A549 (cell line): ENCODE data around the gene NEURL3. TPM values are rescaled to one million over a fixed set of nuclear protein-coding genes. Genes with fewer than 3 reads are reported as not detected.

Source experiments
- ATAC-seq, 2 experiments: fragments of 200-7000 bp in 1 of 2; fragments of >200 bp in 1 of 2; cut with Nextera tagmentation in 1 of 2; cut with Tn5 transposase in 1 of 2; 3 replicates each; pipeline versions ENCODE4 v1.8.0 to v1.9.1; 2018 to 2020; ENCODE audit warnings: mild to moderate bottlenecking in 1 of 2, moderate library complexity in 1 of 2
- CTCF ChIA-PET: fragments of 300-600 bp; sonication (Branson Sonifier 250); formaldehyde crosslinking; extraction: SDS; loops from one replicate; lab custom pipeline; 2021; ENCODE audit warnings: antibody characterized with exemption, inconsistent platforms; lab: Yijun Ruan, JAX
- POLR2A ChIA-PET: fragments of 350-600 bp; formaldehyde crosslinking; extraction: SDS; loops from one replicate; lab custom pipeline; 2021; ENCODE audit warnings: antibody characterized with exemption, inconsistent platforms; lab: Yijun Ruan, JAX
- DNase-seq, 2 experiments: peaks; one replicate each; pipeline versions ENCODE4 v3.0.0 to v3.0.0-alpha.2; 2011 to 2016; ENCODE audit warnings: low read depth in 1 of 2, low spot score in 1 of 2
- FAIRE-seq: peaks from 2 replicates; lab custom pipeline; 2011; peaks lifted over from hg19 to GRCh38; lab: Jason Lieb, UNC
- H3K27ac ChIP-seq, 2 experiments: fragments of >200 bp; sonication (Bioruptor Twin); formaldehyde crosslinking; 3 replicates each; pipeline ENCODE4 v1.5.1; 2016 to 2017
- H3K4me1 ChIP-seq: fragments of >200 bp; sonication (Bioruptor Twin); formaldehyde crosslinking; 3 replicates; pipeline ENCODE4 v1.6.1; 2016
- H3K4me2 ChIP-seq: fragments of >200 bp; sonication (Bioruptor Twin); formaldehyde crosslinking; 3 replicates; pipeline ENCODE4 v1.6.1; 2016
- H3K4me3 ChIP-seq: fragments of >200 bp; sonication (Bioruptor Twin); formaldehyde crosslinking; 3 replicates; pipeline ENCODE4 v1.5.1; 2016
- H3K9me3 ChIP-seq: fragments of >200 bp; sonication (Bioruptor Twin); formaldehyde crosslinking; 3 replicates; pipeline ENCODE4 v1.6.1; 2016
- CBX8 ChIP-seq: fragments of 200-600 bp; sonication (generic); IDR thresholded peaks from 2 replicates; pipeline ENCODE4 v1.6.1; 2016
- CHD2 ChIP-seq: fragments of 150-350 bp; IDR thresholded peaks from 2 replicates; pipeline ENCODE4 v1.6.1; 2014; ENCODE audit warnings: low read length; ENCODE audit not compliant: partially characterized antibody
- CHD4 ChIP-seq: fragments of 200-600 bp; sonication (generic); IDR thresholded peaks from 2 replicates; pipeline ENCODE4 v1.6.1; 2016; ENCODE audit warnings: antibody characterized with exemption, mild to moderate bottlenecking, borderline replicate concordance
- CTCF ChIP-seq: fragments of >200 bp; sonication (Bioruptor Twin); formaldehyde crosslinking; IDR thresholded peaks from 3 replicates; pipeline ENCODE4 v1.5.1; 2016
- EP300 ChIP-seq, 2 experiments: fragments of >200 bp; sonication (Bioruptor Twin); formaldehyde crosslinking; IDR thresholded peaks; 2 replicates in 1 of 2; 3 replicates in 1 of 2; pipeline ENCODE4 v1.6.1; 2016 to 2017
- ESRRA ChIP-seq: fragments of 150-350 bp; IDR thresholded peaks from 2 replicates; pipeline ENCODE4 v1.6.1; 2014; ENCODE audit warnings: mild to moderate bottlenecking, low read length, borderline replicate concordance
- FOSB ChIP-seq: fragments of 250-450 bp; sonication (Bioruptor Pico); IDR thresholded peaks from 2 replicates; pipeline ENCODE4 v1.5.0; 2020; ENCODE audit warnings: mild to moderate bottlenecking, moderate library complexity
- FOSL2 ChIP-seq, 2 experiments: fragments of 450-650 bp in 1 of 2; fragments of >200 bp in 1 of 2; sonication (Bioruptor Twin) in 1 of 2; formaldehyde crosslinking; IDR thresholded peaks; 2 replicates each; pipeline versions ENCODE4 v1.5.0 to v1.6.1; 2016 to 2020; ENCODE audit warnings: mild to moderate bottlenecking in 1 of 2, moderate library complexity in 1 of 2
- FOXS1 ChIP-seq: fragments of 250-450 bp; sonication (Bioruptor Pico); IDR thresholded peaks from 2 replicates; pipeline ENCODE4 v1.5.0; 2020; ENCODE audit warnings: mild to moderate bottlenecking, moderate library complexity
- HDAC2 ChIP-seq: fragments of 200-600 bp; sonication (generic); IDR thresholded peaks from 2 replicates; pipeline ENCODE4 v1.6.1; 2016
- HEYL ChIP-seq: fragments of 250-450 bp; sonication (Bioruptor Pico); IDR thresholded peaks from 2 replicates; pipeline ENCODE4 v1.8.0; 2021; ENCODE audit warnings: mild to moderate bottlenecking, moderate library complexity
- HOXA7 ChIP-seq: fragments of 250-450 bp; sonication (Bioruptor Pico); IDR thresholded peaks from 2 replicates; pipeline ENCODE4 v1.5.0; 2020; ENCODE audit warnings: mild to moderate bottlenecking, moderate library complexity
- HOXB13 ChIP-seq: fragments of 250-450 bp; sonication (Bioruptor Pico); IDR thresholded peaks from 2 replicates; pipeline ENCODE4 v1.5.0; 2020; ENCODE audit warnings: low read depth, mild to moderate bottlenecking, moderate library complexity
- HOXB5 ChIP-seq: fragments of 250-450 bp; sonication (Bioruptor Pico); IDR thresholded peaks from 2 replicates; pipeline ENCODE4 v1.5.0; 2020; ENCODE audit warnings: mild to moderate bottlenecking, moderate library complexity
- JUNB ChIP-seq: fragments of >200 bp; sonication (Bioruptor Twin); formaldehyde crosslinking; IDR thresholded peaks from 2 replicates; pipeline ENCODE4 v1.6.1; 2016
- KDM1A ChIP-seq: fragments of 200-600 bp; sonication (generic); IDR thresholded peaks from 2 replicates; pipeline ENCODE4 v1.6.1; 2016; ENCODE audit warnings: low read depth, mild to moderate bottlenecking
- KDM5A ChIP-seq: fragments of 200-600 bp; sonication (generic); IDR thresholded peaks from 2 replicates; pipeline ENCODE4 v1.6.1; 2016; ENCODE audit warnings: antibody characterized with exemption, mild to moderate bottlenecking
- MYC ChIP-seq: IDR thresholded peaks from 2 replicates; pipeline ENCODE4 v1.6.1; 2012; ENCODE audit warnings: mild to moderate bottlenecking, inconsistent platforms, low read length, improper control_type of control experiment, borderline replicate concordance
- NPAS2 ChIP-seq: fragments of 250-450 bp; sonication (Bioruptor Pico); IDR thresholded peaks from 2 replicates; pipeline ENCODE4 v1.8.0; 2022; ENCODE audit warnings: mild to moderate bottlenecking, moderate library complexity, borderline replicate concordance
- POLR2A ChIP-seq: IDR thresholded peaks from 2 replicates; pipeline ENCODE4 v1.6.1; 2012; ENCODE audit warnings: mild to moderate bottlenecking, low read length
- RAD21 ChIP-seq, 2 experiments: fragments of >200 bp in 1 of 2; sonication (Bioruptor Twin) in 1 of 2; formaldehyde crosslinking in 1 of 2; IDR thresholded peaks in 1 of 2; conservative IDR thresholded peaks in 1 of 2; 2 replicates in 1 of 2; 3 replicates in 1 of 2; pipeline ENCODE4 v1.6.1; 2012 to 2018; ENCODE audit warnings: inconsistent platforms in 1 of 2
- REST ChIP-seq: fragments of 200-600 bp; sonication (generic); IDR thresholded peaks from 2 replicates; pipeline ENCODE4 v1.6.1; 2016; ENCODE audit warnings: antibody characterized with exemption, mild to moderate bottlenecking, moderate library complexity
- RFX5 ChIP-seq: fragments of 450-650 bp; IDR thresholded peaks from 2 replicates; pipeline ENCODE4 v1.7.1; 2014; ENCODE audit warnings: antibody characterized with exemption, mild to moderate bottlenecking, moderate library complexity
- RNF2 ChIP-seq: fragments of 200-600 bp; sonication (generic); IDR thresholded peaks from 2 replicates; pipeline ENCODE4 v1.6.1; 2016; ENCODE audit warnings: low read depth, mild to moderate bottlenecking, antibody characterized with exemption, moderate library complexity, borderline replicate concordance
- SREBF2 ChIP-seq: fragments of 450-650 bp; IDR thresholded peaks from 2 replicates; pipeline ENCODE4 v1.6.1; 2014; ENCODE audit warnings: mild to moderate bottlenecking, moderate library complexity
- TFCP2L1 ChIP-seq: fragments of 250-450 bp; sonication (Bioruptor Pico); IDR thresholded peaks from 2 replicates; pipeline ENCODE4 v1.5.0; 2021; ENCODE audit warnings: mild to moderate bottlenecking
- TP53 ChIP-seq: fragments of 250-450 bp; sonication (Bioruptor Pico); IDR thresholded peaks from 2 replicates; pipeline ENCODE4 v1.5.0; 2021; ENCODE audit warnings: mild to moderate bottlenecking, moderate library complexity
- ZC3H11A ChIP-seq: fragments of 450-650 bp; IDR thresholded peaks from 2 replicates; pipeline ENCODE4 v1.6.1; 2014; ENCODE audit warnings: antibody characterized with exemption, mild to moderate bottlenecking
- ZFP36 ChIP-seq: fragments of 450-650 bp; IDR thresholded peaks from 2 replicates; pipeline ENCODE4 v1.6.1; 2014; ENCODE audit warnings: borderline replicate concordance; ENCODE audit not compliant: partially characterized antibody
- WGBS: methylation state at CpG from one replicate; pipeline ENCODE4 v1.1.6; 2017; ENCODE audit errors: missing lambda C conversion rate; 5-methylcytosine and 5-hydroxymethylcytosine counted together
- polyA plus RNA-seq, 4 experiments: library from polyadenylated mRNA; depleted of rRNA in 3 of 4; stranded (reverse); fragments of >200 nt; fragmentation: RNase III in 1 of 4; extraction: RNeasy Plus Mini Kit Qiagen cat#74134 plus additional on column Dnase treatment in 1 of 4; gene quantifications; 2 replicates in 3 of 4; 3 replicates in 1 of 4; pipeline ENCODE4 v1.2.3, GENCODE V29; 2011 to 2017
- TF ChIP-seq, protein P1 (sequence below): fragments of 250-450 bp; sonication (Bioruptor Pico); IDR thresholded peaks from 2 replicates; pipeline ENCODE4 v1.5.0; 2020; ENCODE audit warnings: low read depth, mild to moderate bottlenecking, moderate library complexity
- TF ChIP-seq, protein P2 (sequence below): IDR thresholded peaks from 2 replicates; pipeline ENCODE4 v1.6.1; 2012

NEURL3 gene
- polyA plus RNA-seq, 2 of the 4 experiments (the other 2 are of a cell fraction) = 0.28 to 0.44 TPM

DNA sequence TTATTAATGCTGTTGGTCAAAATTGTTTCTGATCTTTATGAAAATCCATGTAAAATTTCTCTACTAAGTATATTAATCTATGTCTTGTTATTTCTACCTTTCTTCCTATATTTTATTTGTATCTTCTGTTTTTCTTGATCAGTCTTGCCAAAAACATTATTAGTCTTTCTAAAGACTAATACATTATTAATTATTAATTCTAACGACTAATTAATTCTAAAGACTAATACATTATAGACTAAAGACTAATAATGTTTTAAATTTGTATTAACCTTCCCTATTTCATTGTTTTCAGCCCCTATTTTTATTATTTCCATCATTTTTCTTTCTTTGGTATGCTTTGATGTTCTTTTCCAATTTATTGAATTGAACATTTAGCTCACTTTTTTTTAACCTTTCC lies 27.7 kb downstream of the NEURL3 start:
- H3K4me2 ChIP-seq = no peak overlapping the region
- POLR2A ChIA-PET = no interaction called here
- WGBS = 2% methylated on average over 1 of the region's 1 CpG
- ATAC-seq (no peak), DNase-seq (no peak), FAIRE-seq (no peak)
- peaks cover 10% of the 10 kb centered on the region for H3K9me3 ChIP-seq
- no peaks in the 10 kb centered on the region for H3K4me1 ChIP-seq
- no peak overlapping the region for H3K4me3 ChIP-seq
- H3K27ac ChIP-seq = no peak overlapping the region
- TF ChIP-seq MYC (no peak), ZFP36 (no peak), SREBF2 (no peak), KDM1A (no peak), HOXA7 (CRISPR knock-in tag) (no peak), KDM5A (no peak), HEYL (CRISPR knock-in tag) (no peak), CTCF (no peak), RFX5 (no peak), EP300 (IDR thresholded peaks at IDR 0.05) (no peak), POLR2A (no peak), ZC3H11A (no peak), CBX8 (no peak), HDAC2 (no peak), HOXB13 (no peak), JUNB (no peak)
- TF ChIP-seq, protein P1, sequence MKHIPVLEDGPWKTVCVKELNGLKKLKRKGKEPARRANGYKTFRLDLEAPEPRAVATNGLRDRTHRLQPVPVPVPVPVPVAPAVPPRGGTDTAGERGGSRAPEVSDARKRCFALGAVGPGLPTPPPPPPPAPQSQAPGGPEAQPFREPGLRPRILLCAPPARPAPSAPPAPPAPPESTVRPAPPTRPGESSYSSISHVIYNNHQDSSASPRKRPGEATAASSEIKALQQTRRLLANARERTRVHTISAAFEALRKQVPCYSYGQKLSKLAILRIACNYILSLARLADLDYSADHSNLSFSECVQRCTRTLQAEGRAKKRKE (CRISPR knock-in tag) = no peak
- CTCF ChIA-PET = interaction anchor here (1.8 kb wide), 1 partner anchor 31 kb away, joined by 6 read pairs; no protein-coding TSS in a partner anchor

GRCh38 chr2:96471772-96472171 lies 33.4 kb downstream of the NEURL3 start:
- FAIRE-seq (no peak), DNase-seq (no peak), ATAC-seq (no peak)
- Histone ChIP-seq H3K27ac (no peak overlapping the region), H3K4me2 (no peak overlapping the region), H3K4me1 (no peaks in the 10 kb centered on the region), H3K9me3 (no peaks in the 10 kb centered on the region), H3K4me3 (no peak overlapping the region)
- ChIA-PET POLR2A (no interaction called here), CTCF (interaction anchor here (0.7 to 3.6 kb wide), 3 partner anchors 37 to 64 kb away, joined by 3 to 17 read pairs (median 4); no protein-coding TSS in a partner anchor)
- no peak for TF ChIP-seq RNF2
- no peak for TF ChIP-seq RFX5
- no peak for TF ChIP-seq CHD2
- TF ChIP-seq FOSB (CRISPR knock-in tag) = no peak
- no peak for TF ChIP-seq MYC
- TF ChIP-seq RAD21 (conservative IDR thresholded peaks at IDR 0.05 in 1 of 2, IDR thresholded peaks at IDR 0.05 in 1 of 2) = no peak
- TF ChIP-seq EP300 (IDR thresholded peaks at IDR 0.05) = no peak
- TF ChIP-seq, protein P2, sequence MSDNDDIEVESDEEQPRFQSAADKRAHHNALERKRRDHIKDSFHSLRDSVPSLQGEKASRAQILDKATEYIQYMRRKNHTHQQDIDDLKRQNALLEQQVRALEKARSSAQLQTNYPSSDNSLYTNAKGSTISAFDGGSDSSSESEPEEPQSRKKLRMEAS = no peak
- TF ChIP-seq CBX8 = no peak
- no peak for TF ChIP-seq CTCF
- no peak for TF ChIP-seq ESRRA
- no peak for TF ChIP-seq FOSL2 (IDR thresholded peaks at IDR 0.05)
- no peak for TF ChIP-seq FOSL2 (CRISPR knock-in tag; IDR thresholded peaks at IDR 0.05)
- TF ChIP-seq HDAC2 = no peak
- TF ChIP-seq CHD4 = no peak
- TF ChIP-seq REST = no peak
- no peak for TF ChIP-seq TP53
- TF ChIP-seq HOXB5 (CRISPR knock-in tag) = no peak
- TF ChIP-seq NPAS2 (CRISPR knock-in tag) = no peak
- TF ChIP-seq FOXS1 (CRISPR knock-in tag) = no peak
- TF ChIP-seq TFCP2L1 (CRISPR knock-in tag) = no peak
- 80% methylated on average over 6 of the region's 6 CpGs for WGBS
